Glomerular visceral epithelial cell (primary cell): Measurements from ENCODE around the gene EPB41L1.
A peak's percentile ranks its signal among the peaks of the same experiment; 100 is the strongest.

Experiments
- DNase-seq: peaks from one replicate; pipeline ENCODE4 v3.0.0-alpha.2; 2016; ENCODE audit errors: extremely low spot score

Gene EPB41L1

DNA sequence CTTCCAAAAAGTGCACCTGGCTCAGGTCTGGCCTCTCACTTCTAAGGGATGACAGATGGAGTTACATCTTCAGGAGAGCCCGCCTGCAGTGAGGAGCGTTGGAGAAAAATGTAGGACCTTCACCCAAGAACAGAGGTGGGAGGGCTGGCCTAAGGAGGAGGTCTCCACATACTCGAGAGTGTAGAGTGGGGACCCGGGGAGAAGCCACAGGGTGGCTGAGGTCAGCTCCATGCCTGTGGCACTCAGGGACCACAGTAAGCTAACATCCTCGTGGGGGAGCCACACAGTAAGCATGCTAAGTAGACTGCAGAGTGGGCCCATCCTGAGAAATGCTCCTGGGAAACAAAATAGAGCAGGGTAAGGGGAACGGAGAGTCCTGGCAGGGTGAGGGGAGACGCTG is 105.8 kb downstream of the EPB41L1 start:
- DNase-seq: no peak

GRCh38 chr20:36261389-36262105 is 107.0 kb downstream of the EPB41L1 start:
- no peak for DNase-seq

- DNase-seq: no peak
These were observed 107.9 kb downstream of the EPB41L1 start for GRCh38 chr20:36262440-36262839.

GRCh38 chr20:36264426-36265246 is 110.1 kb downstream of the EPB41L1 start:
- DNase-seq: no peak

- DNase-seq: no peak
These were observed 111.6 kb downstream of the EPB41L1 start for GRCh38 chr20:36266189-36266588.

DNA sequence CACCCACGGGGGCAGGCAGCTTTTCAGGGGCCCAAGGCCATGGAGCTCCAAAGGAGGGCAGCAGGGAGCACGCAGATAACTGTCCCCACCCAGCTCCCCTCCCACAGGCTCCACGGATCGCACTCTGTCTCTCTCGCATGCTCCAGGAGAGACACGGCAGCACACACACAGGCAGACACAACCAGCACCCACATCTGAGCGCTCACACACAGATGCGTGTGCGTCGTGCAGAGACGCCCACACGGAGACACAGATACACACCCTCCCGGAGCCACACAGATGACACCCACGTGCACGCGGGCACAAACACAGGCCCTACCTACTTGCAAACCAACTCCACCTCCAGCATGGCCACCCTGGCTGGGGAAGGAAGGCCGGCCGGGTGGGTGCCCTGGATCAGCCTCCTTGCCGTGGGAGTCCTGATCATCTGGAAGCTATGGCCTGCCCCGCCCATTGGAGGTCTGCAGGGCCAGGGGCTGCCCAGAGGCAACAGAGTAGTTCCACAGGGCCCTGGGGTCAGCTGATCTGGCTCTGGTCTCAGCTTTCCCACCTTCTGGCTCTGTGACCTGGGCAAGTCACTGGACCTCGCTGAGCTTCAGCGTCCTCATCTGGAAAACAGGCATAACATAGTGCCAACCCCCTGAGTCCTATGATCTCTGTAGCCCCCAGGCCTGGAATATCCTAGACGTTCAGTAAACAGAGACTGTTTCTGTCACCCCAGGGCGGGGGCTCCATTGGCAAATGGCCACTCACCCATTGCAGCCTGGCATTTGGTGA is 113.3 kb downstream of the EPB41L1 start:
- DNase-seq: no peak

- DNase-seq: no peak
These were observed 114.2 kb downstream of the EPB41L1 start for GRCh38 chr20:36268440-36269342.

DNA sequence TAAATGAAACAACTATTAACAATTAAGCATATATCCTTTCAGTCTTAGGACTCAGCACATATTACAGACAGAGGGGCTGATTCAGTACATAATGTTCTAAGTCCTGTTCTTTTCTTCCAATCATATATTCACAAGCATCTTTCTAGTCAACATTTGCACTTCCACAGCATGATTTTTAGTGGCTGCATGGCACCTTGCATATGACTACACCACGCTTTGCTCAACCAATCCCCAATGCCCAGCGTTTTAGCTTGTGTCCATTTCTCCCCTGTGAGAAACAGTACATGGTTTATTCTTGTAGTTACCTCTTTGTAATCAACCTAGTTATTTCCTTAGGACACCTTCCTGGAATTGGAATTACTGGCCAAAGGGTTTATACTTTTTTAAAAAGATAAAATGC is 115.0 kb downstream of the EPB41L1 start:
- no peak for DNase-seq

GRCh38 chr20:36270744-36271638 is 116.5 kb downstream of the EPB41L1 start:
- DNase-seq: no peak

- DNase-seq: no peak
These were observed 117.4 kb downstream of the EPB41L1 start for GRCh38 chr20:36271639-36272546.

GRCh38 chr20:36272547-36273220 is 118.1 kb downstream of the EPB41L1 start:
- DNase-seq: no peak

- peak; percentile 21 for DNase-seq
These were observed 119.1 kb downstream of the EPB41L1 start for GRCh38 chr20:36273414-36274180.

DNA sequence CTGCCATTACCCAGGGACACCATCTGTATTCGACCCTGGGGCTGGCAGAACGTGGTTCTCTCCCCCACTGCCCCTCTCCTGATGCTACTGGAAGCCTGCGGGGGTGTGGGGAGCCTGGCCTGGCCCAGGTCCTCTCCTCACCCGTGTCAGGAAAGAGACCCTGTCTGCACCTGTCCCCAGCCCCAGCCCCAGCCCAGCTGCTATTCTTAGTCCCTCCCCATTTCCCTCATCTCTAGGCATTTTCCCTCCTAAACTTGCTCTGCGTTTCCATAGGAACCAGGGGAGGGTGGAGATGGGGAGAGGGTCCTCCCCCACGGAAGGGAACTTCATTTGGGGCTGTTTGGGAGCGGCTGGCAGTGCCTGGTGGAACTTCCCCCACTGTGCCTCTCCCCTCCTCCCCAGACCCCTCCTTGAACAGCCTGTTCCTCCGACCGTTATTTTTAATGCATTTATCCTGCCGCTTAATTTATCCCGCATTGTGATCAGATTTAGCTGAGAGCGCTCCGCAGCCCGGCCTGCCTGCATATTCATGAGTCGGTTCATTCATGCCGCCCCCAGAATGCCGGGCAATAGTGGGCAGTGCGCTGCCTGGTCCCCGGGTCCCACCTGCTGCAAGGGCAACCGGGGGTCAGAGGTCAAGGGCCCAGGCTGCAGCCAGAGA is 119.8 kb downstream of the EPB41L1 start:
- no peak for DNase-seq

- DNase-seq: no peak
These were observed 120.5 kb downstream of the EPB41L1 start for GRCh38 chr20:36275011-36275410.

- no peak for DNase-seq
These were observed 121.1 kb downstream of the EPB41L1 start for GRCh38 chr20:36275441-36276189.

DNA sequence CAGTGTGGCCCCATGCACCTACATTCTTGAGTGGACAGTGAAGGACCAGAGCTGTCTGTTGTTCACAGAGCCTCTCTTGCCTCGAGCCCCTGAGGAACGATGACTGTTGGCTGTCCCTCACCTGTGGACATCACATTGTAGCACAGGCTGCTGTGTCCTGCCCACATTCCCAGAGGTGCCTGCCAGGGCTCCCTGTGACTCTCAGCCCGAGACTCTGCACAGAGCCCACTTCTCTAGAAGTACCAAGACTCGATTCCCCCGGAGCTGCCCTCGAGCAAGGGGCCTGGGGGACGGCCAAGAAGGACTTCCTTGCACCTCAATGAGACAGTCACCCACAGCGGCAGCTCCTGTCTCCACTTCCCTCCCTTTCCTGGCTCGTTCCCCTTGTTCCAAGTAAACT is 123.0 kb downstream of the EPB41L1 start:
- no peak for DNase-seq

GRCh38 chr20:36279362-36279761 is 124.8 kb downstream of the EPB41L1 start:
- no peak for DNase-seq
